Naive thymus-derived CD4-positive, alpha-beta T cell (primary cell): ENCODE measurements around the gene IL17RC. TPM values are rescaled to one million over a fixed set of nuclear protein-coding genes. Genes with fewer than 3 reads are reported as not detected.
"Not testable (repeated sequence)": the region's sequence is repeated elsewhere in the genome, so short reads cannot be mapped to it uniquely, and the experiment has no call there.

Experiments
- ATAC-seq: fragments of 150-1000 bp; cut with Tn5 transposase; 2 replicates; pipeline ENCODE4 v1.10.0; 2021; ENCODE audit warnings: mild to moderate bottlenecking, moderate library complexity
- CTCF ChIA-PET: fragments of 350-600 bp; sonication (Branson Sonifier 250); formaldehyde crosslinking; loops from one replicate; lab custom pipeline; 2021; ENCODE audit warnings: antibody characterized with exemption; lab: Charles Lee
- POLR2A ChIA-PET: fragments of 350-600 bp; sonication (Branson Sonifier 250); formaldehyde crosslinking; loops from one replicate; lab custom pipeline; 2021; ENCODE audit warnings: antibody characterized with exemption, inconsistent platforms; lab: Charles Lee
- DNase-seq, 9 donors: peaks; one replicate each; pipeline versions ENCODE4 v3.0.0 to v3.0.0-alpha.2; 2020 to 2022; ENCODE audit warnings: mixed read lengths in 1 of 9
- H3K27ac ChIP-seq: one replicate; pipeline ENCODE4 v1.7.0; 2013; ENCODE audit warnings: mild to moderate bottlenecking, low read depth, low read length, moderate library complexity
- H3K27me3 ChIP-seq, 2 donors: one replicate each; pipeline ENCODE4 v1.7.0; 2013; ENCODE audit warnings: low read length in 2 of 2, mild to moderate bottlenecking in 2 of 2, moderate library complexity in 2 of 2; ENCODE audit not compliant: control insufficient read depth in 2 of 2, insufficient read depth in 2 of 2
- H3K36me3 ChIP-seq, 3 experiments: 1 replicate in 2 of 3; 2 replicates in 1 of 3; pipeline ENCODE4 v1.7.0; 2013; ENCODE audit warnings: low read length in 3 of 3, mild to moderate bottlenecking in 3 of 3, moderate library complexity in 1 of 3; ENCODE audit not compliant: insufficient read depth in 3 of 3, control insufficient read depth in 2 of 3
- H3K4me1 ChIP-seq, 2 donors: one replicate each; pipeline ENCODE4 v1.7.0; 2013; ENCODE audit warnings: low read length in 2 of 2, mild to moderate bottlenecking in 2 of 2, moderate library complexity in 1 of 2; ENCODE audit not compliant: control insufficient read depth in 2 of 2, insufficient read depth in 2 of 2
- H3K4me3 ChIP-seq: 2 replicates; pipeline ENCODE4 v1.7.0; 2013; ENCODE audit warnings: mild to moderate bottlenecking, low read length
- H3K9me3 ChIP-seq, 3 experiments: 1 replicate in 2 of 3; 2 replicates in 1 of 3; pipeline ENCODE4 v1.7.0; 2013; ENCODE audit warnings: low read length in 3 of 3; ENCODE audit not compliant: control insufficient read depth in 2 of 3
- H3K27ac Mint-ChIP-seq, 9 donors: one replicate each; pipeline ENCODE4 v1.8.0; 2020 to 2022; ENCODE audit warnings: mixed read lengths in 9 of 9, mild to moderate bottlenecking in 8 of 9, moderate library complexity in 5 of 9, inconsistent platforms in 2 of 9
- H3K27me3 Mint-ChIP-seq, 5 donors: one replicate each; pipeline ENCODE4 v1.8.0; 2021 to 2022; ENCODE audit warnings: mixed read lengths in 5 of 5, mild to moderate bottlenecking in 1 of 5
- H3K36me3 Mint-ChIP-seq, 5 donors: one replicate each; pipeline ENCODE4 v1.8.0; 2020 to 2022; ENCODE audit warnings: mixed read lengths in 5 of 5, mild to moderate bottlenecking in 3 of 5, inconsistent platforms in 1 of 5
- H3K4me1 Mint-ChIP-seq, 7 donors: one replicate each; pipeline ENCODE4 v1.8.0; 2020 to 2022; ENCODE audit warnings: mixed read lengths in 7 of 7, mild to moderate bottlenecking in 3 of 7, inconsistent platforms in 1 of 7
- H3K4me3 Mint-ChIP-seq, 10 donors: one replicate each; pipeline ENCODE4 v1.8.0; 2020 to 2022; ENCODE audit warnings: mild to moderate bottlenecking in 10 of 10, mixed read lengths in 10 of 10, moderate library complexity in 6 of 10, inconsistent platforms in 2 of 10
- H3K9me3 Mint-ChIP-seq, 11 donors: one replicate each; pipeline ENCODE4 v1.8.0; 2020 to 2022; ENCODE audit warnings: mixed read lengths in 11 of 11, mild to moderate bottlenecking in 4 of 11, inconsistent platforms in 1 of 11, moderate library complexity in 1 of 11
- intact Hi-C, 2 donors: fragments of 100-400 bp; cut with micrococcal nuclease; formaldehyde crosslinking; loops; one replicate each; pipeline ENCODE4 v1.15.1; 2023
- polyA plus RNA-seq, 2 donors: library from polyadenylated mRNA; unstranded; fragments of 300-500 nt; fragmentation: Illumina TruSeq; gene quantifications; one replicate each; pipeline ENCODE4 v1.2.3, GENCODE V29; 2021
- total RNA-seq, 6 experiments: library from RNA in 5 of 6; stranded (reverse) in 5 of 6; gene quantifications; 1 replicate in 5 of 6; 2 replicates in 1 of 6; pipeline ENCODE4 v1.2.3 and lab custom pipeline; 2021 to 2026

IL17RC gene
- total and polyA plus RNA-seq, 7 experiments from 2014 or later: 0.70 to 11.9 (median 1.7) TPM

- Histone ChIP-seq H3K9me3 (no peaks in the 10 kb centered on the region), H3K27me3 (no peaks in the 10 kb centered on the region), H3K4me1 (peaks cover 11 to 15% of the 10 kb centered on the region in 2 donors), H3K36me3 (peaks cover 0 to 23% (median 0%) of the 10 kb centered on the region in 3 experiments), H3K27ac (peak overlapping the region; percentile 100), H3K4me3 (peak overlapping the region; percentile 99)
- intact Hi-C loops: loop anchor here (1.0 to 5.0 kb wide), 6 partner anchors 84 to 494 kb away; partner anchors contain the start of genes EMC3 (in 1 of the 2), FANCD2 (in 1 of the 2) and SETD5 (in 1 of the 2)
- H3K36me3 Mint-ChIP-seq: peaks cover 13 to 26% (median 22%) of the 10 kb centered on the region in 5 donors
- POLR2A ChIA-PET: interaction anchor here (0.6 to 3.8 kb wide), 19 partner anchors 9 to 541 kb away, joined by 3 to 48 read pairs (median 4); partner anchors contain the start of genes ARPC4, CRELD1, EMC3 and IL17RE
- CTCF ChIA-PET: interaction anchor here (0.5 to 0.6 kb wide), 3 partner anchors 120 to 713 kb away, joined by 3 to 4 read pairs (median 3); no protein-coding TSS in a partner anchor
- no peak for ATAC-seq
- no peak for DNase-seq
- H3K9me3 Mint-ChIP-seq: no peaks in the 10 kb centered on the region
- peak overlapping the region; percentile 92 to 99 (median 99) for H3K27ac Mint-ChIP-seq
- peaks cover 0 to 2% (median 0%) of the 10 kb centered on the region in 5 donors for H3K27me3 Mint-ChIP-seq
- peaks cover 29 to 53% (median 41%) of the 10 kb centered on the region in 7 donors for H3K4me1 Mint-ChIP-seq
- H3K4me3 Mint-ChIP-seq: peak overlapping the region; percentile 91 to 100 (median 97)
Measured at GRCh38 chr3:9891072-9891622, 25.8 kb upstream of the IL17RC start.

- intact Hi-C loops: loop anchor here in 1 of 2 donors (5.0 kb wide), 1 partner anchor 86 kb away; no protein-coding TSS in a partner anchor
- H3K27ac ChIP-seq: peak overlapping the region; percentile 29
- POLR2A ChIA-PET: interaction anchor here (1.3 to 2.8 kb wide), 2 partner anchors 8 to 39 kb away, joined by 3 to 9 read pairs; partner anchors contain the start of gene CRELD1
Measured at GRCh38 chr3:9893739-9894138, 23.2 kb upstream of the IL17RC start.

GRCh38 chr3:9895715-9896114 lies 21.2 kb upstream of the IL17RC start:
- Histone ChIP-seq H3K36me3 (peaks cover 0 to 20% (median 0%) of the 10 kb centered on the region in 3 experiments), H3K27ac (peak overlapping the region; percentile 12)
- H3K36me3 Mint-ChIP-seq: peaks cover 13 to 28% (median 22%) of the 10 kb centered on the region in 5 donors
- intact Hi-C loops, H3K4me1 ChIP-seq, DNase-seq, ATAC-seq, H3K27me3 ChIP-seq, H3K4me3 ChIP-seq, H3K4me3 Mint-ChIP-seq, H3K9me3 ChIP-seq, CTCF ChIA-PET, H3K27me3 Mint-ChIP-seq, H3K9me3 Mint-ChIP-seq: not testable (repeated sequence)
- peaks cover 36 to 66% (median 58%) of the 10 kb centered on the region in 7 donors for H3K4me1 Mint-ChIP-seq
- peak overlapping the region in 7 of 9 donors; percentile 4 to 81 (median 49) for H3K27ac Mint-ChIP-seq
- POLR2A ChIA-PET: interaction anchor here (2.8 kb wide), 1 partner anchor 37 kb away, joined by 9 read pairs; the partner anchor contains the start of gene CRELD1

More at GRCh38 chr3:9893739-9894138, 23.2 kb upstream of the IL17RC start:
- Histone ChIP-seq H3K27me3 (no peaks in the 10 kb centered on the region), H3K36me3 (peaks cover 0 to 23% (median 0%) of the 10 kb centered on the region in 3 experiments), H3K9me3 (no peaks in the 10 kb centered on the region), H3K4me1 (peaks cover 11 to 15% of the 10 kb centered on the region in 2 donors), H3K4me3 (no peak overlapping the region)
- ATAC-seq (no peak), DNase-seq (no peak)
- Mint-ChIP-seq H3K36me3 (peaks cover 13 to 28% (median 22%) of the 10 kb centered on the region in 5 donors), H3K4me3 (peak overlapping the region in 4 of 10 donors; percentile 1 to 35 (median 11)), H3K9me3 (no peaks in the 10 kb centered on the region), H3K27me3 (no peaks in the 10 kb centered on the region), H3K4me1 (peaks cover 35 to 68% (median 57%) of the 10 kb centered on the region in 7 donors), H3K27ac (peak overlapping the region in 6 of 9 donors; percentile 8 to 83 (median 38))
- CTCF ChIA-PET: interaction anchor here (0.7 kb wide), 1 partner anchor 9 kb away, joined by 3 read pairs; the partner anchor contains the start of gene IL17RE

- H3K27ac ChIP-seq, H3K4me3 ChIP-seq, H3K4me3 Mint-ChIP-seq, intact Hi-C loops, H3K9me3 Mint-ChIP-seq, H3K4me1 ChIP-seq, H3K27me3 Mint-ChIP-seq, DNase-seq, ATAC-seq, H3K27me3 ChIP-seq, CTCF ChIA-PET, H3K9me3 ChIP-seq: not testable (repeated sequence)
- H3K36me3 ChIP-seq: peaks cover 0 to 20% (median 0%) of the 10 kb centered on the region in 3 experiments
- Mint-ChIP-seq H3K36me3 (peaks cover 13 to 23% (median 22%) of the 10 kb centered on the region in 5 donors), H3K27ac (peak overlapping the region in 8 of 9 donors; percentile 31 to 87 (median 64)), H3K4me1 (peaks cover 36 to 63% (median 55%) of the 10 kb centered on the region in 7 donors)
- POLR2A ChIA-PET: interaction anchor here (0.9 kb wide), 1 partner anchor 36 kb away, joined by 3 read pairs; the partner anchor contains the start of gene CRELD1
Measured at GRCh38 chr3:9896755-9897407, 20.0 kb upstream of the IL17RC start.

GRCh38 chr3:9897408-9898372 lies 19.2 kb upstream of the IL17RC start:
- no peak for ATAC-seq
- Histone ChIP-seq H3K4me3 (no peak overlapping the region), H3K4me1 (peaks cover 10 to 17% of the 10 kb centered on the region in 2 donors), H3K9me3 (no peaks in the 10 kb centered on the region), H3K36me3 (peaks cover 0 to 20% (median 0%) of the 10 kb centered on the region in 3 experiments), H3K27me3 (no peaks in the 10 kb centered on the region), H3K27ac (peak overlapping the region; percentile 25)
- DNase-seq: no peak
- intact Hi-C loops: no loop called here
- ChIA-PET CTCF (no interaction called here), POLR2A (interaction anchor here (0.6 to 0.9 kb wide), 2 partner anchors 27 to 35 kb away, joined by 3 read pairs; partner anchors contain the start of gene CRELD1)
- Mint-ChIP-seq H3K4me1 (peaks cover 30 to 64% (median 56%) of the 10 kb centered on the region in 7 donors), H3K27me3 (no peaks in the 10 kb centered on the region), H3K27ac (peak overlapping the region in 8 of 9 donors; percentile 31 to 87 (median 64)), H3K9me3 (no peaks in the 10 kb centered on the region), H3K36me3 (peaks cover 9 to 19% (median 17%) of the 10 kb centered on the region in 5 donors), H3K4me3 (no peak overlapping the region)
